T-helper 22 cell (primary cell): ENCODE results near the gene PRUNE2.

ENCODE experiments used
- DNase-seq: peaks from one replicate; pipeline ENCODE4 v3.0.0-alpha.2; 2020; ENCODE audit warnings: low read depth

Gene PRUNE2

GRCh38 chr9:76571743-76572146 is 334.2 kb downstream of the PRUNE2 start:
- DNase-seq: no peak

- no peak for DNase-seq
These were observed 334.6 kb downstream of the PRUNE2 start for GRCh38 chr9:76571288-76571687.

DNA sequence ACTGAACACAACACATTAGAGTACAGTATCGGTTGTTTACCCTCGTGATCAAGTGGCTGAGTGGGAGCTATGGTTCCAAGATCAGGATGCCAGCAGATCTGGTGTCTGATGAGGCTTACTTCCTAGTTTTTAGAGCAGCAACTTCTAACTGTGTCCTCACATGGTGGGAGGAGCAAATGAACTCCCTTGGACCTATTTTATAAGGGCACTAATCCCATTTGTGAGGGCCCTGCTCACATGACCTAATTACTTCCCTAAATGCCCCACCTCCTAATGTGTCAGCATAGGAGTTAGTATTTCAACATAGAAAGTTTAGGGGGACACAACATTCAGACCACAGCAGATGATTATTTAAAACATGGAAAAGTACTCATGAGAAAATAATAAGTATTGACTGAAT is 335.1 kb downstream of the PRUNE2 start:
- DNase-seq: no peak

- DNase-seq: no peak
These were observed 338.8 kb downstream of the PRUNE2 start for GRCh38 chr9:76567086-76567485.

DNA sequence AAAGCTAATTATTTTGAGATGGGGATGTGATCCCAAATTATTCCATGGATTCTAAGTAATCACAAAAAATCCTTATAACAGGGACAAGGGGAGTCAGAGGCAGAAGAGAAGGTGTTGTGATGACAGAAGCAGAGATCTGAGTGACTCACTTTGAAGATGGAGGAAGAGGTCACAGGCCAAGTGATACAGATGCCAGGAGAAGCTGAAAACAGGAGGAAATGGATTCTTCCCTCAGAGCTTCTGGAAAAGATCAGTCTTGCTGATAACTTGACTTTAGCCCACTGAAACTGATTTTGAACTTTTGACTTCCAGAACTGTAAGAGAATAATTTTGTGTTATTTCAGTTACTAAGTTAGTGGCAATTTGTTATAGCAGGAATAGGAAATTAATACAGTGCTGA is 341.6 kb downstream of the PRUNE2 start:
- no peak for DNase-seq

DNA sequence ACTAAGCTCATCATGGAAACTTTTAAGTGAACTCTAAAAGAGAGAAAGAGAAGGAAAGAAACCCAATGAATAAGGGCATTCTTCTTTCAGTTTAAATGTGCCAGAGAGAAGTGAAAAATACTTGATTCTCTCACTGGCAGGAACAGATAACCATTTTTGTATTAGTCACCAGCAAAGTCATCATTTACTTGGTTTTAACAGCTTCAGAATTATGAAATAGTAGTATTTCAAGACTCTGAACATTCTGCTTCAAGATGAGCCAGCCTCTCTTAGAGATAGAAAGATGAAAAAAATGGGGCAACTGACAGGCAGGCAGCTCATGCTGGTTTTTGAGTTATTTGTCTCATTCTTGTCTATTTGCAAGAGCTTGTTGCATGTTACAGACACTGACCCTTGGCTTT is 343.4 kb downstream of the PRUNE2 start:
- DNase-seq: no peak

DNA sequence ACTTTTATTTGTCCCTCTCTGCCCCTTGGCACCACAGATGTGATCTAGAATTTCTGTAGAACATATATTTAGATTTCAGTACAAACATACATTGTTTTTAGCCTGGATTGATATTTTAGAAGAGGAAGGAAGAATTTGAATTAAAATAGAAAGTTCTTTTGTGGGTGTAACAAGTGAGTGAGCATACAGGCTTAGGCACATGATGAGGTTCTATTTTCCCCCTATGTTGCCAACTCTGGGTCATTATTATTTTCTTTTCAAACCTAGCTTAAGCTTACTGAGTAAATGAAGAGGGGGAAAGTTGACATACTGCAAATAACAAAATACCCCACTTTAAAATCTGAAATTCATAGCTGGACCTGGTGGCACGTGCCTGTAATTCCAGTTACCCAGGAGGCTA is 344.0 kb downstream of the PRUNE2 start:
- no peak for DNase-seq
